HepG2 (cell line): ENCODE measurements around the gene MRPL28. TPM values are rescaled to one million over a fixed set of nuclear protein-coding genes. Genes with fewer than 3 reads are reported as not detected.
"Not testable (repeated sequence)": the region's sequence is repeated elsewhere in the genome, so short reads cannot be mapped to it uniquely, and the experiment has no call there.

Source experiments
- ATAC-seq: fragments of 200-7000 bp; cut with Tn5 transposase; 3 replicates; pipeline ENCODE4 v1.9.1; 2020; ENCODE audit warnings: mild to moderate bottlenecking, moderate library complexity
- BruUV-seq: library from RNA; stranded (reverse); fragments of 400-500 nt; replicated peaks from 2 replicates; lab custom pipeline; 2021; lab: Mats Ljungman, UMichigan
- CTCF ChIA-PET: fragments of 300-600 bp; formaldehyde crosslinking; extraction: SDS; loops from one replicate; lab custom pipeline; 2021; ENCODE audit warnings: low total read pairs, inconsistent platforms, low intra/inter-chr PET ratio; lab: Yijun Ruan, JAX
- POLR2A ChIA-PET: fragments of 350-600 bp; sonication (Branson Sonifier 250); formaldehyde crosslinking; loops from one replicate; lab custom pipeline; 2020; ENCODE audit warnings: antibody characterized with exemption, inconsistent platforms; lab: Yijun Ruan, JAX
- DNase-seq: peaks from one replicate; pipeline ENCODE4 v3.0.0-alpha.2; 2015; ENCODE audit warnings: low spot score
- FAIRE-seq: peaks from 3 replicates; lab custom pipeline; 2011; peaks lifted over from hg19 to GRCh38; lab: Jason Lieb, UNC
- H2AFZ ChIP-seq: one replicate; pipeline ENCODE4 v1.6.1; 2011; ENCODE audit warnings: low read length, inconsistent platforms
- H3K27ac ChIP-seq: fragments of 300-600 bp; 3 replicates; pipeline ENCODE4 v1.8.0; 2011; ENCODE audit warnings: mixed run types, mild to moderate bottlenecking, mixed read lengths, low read length, inconsistent platforms; ENCODE audit not compliant: insufficient read depth; ENCODE audit errors: extremely low read length
- H3K27me3 ChIP-seq, 2 experiments: fragments of 200-600 bp in 1 of 2; 2 replicates in 1 of 2; 3 replicates in 1 of 2; pipeline versions ENCODE4 v1.6.0 to v1.8.0; 2011; ENCODE audit warnings: low read length in 2 of 2, mild to moderate bottlenecking in 2 of 2, moderate library complexity in 2 of 2, inconsistent platforms in 1 of 2; ENCODE audit not compliant: insufficient read depth in 2 of 2, control insufficient read depth in 1 of 2
- H3K36me3 ChIP-seq, 2 experiments: fragments of 200-600 bp in 1 of 2; replicated peaks in 1 of 2; 2 replicates in 1 of 2; 3 replicates in 1 of 2; pipeline versions ENCODE4 v1.5.1 to v1.8.0; 2011; ENCODE audit warnings: low read length in 2 of 2, inconsistent platforms in 1 of 2; ENCODE audit not compliant: insufficient read depth in 2 of 2, control insufficient read depth in 1 of 2
- H3K4me1 ChIP-seq: 2 replicates; pipeline ENCODE4 v1.5.1; 2012; ENCODE audit warnings: low read length, inconsistent platforms; ENCODE audit not compliant: insufficient read depth
- H3K4me2 ChIP-seq: 2 replicates; pipeline ENCODE4 v1.6.0; 2011; ENCODE audit warnings: low read depth, low read length, inconsistent platforms
- H3K4me3 ChIP-seq, 3 experiments: fragments of 200-600 bp in 1 of 3; sonication (generic), shearing (Covaris generic) in 1 of 3; replicated peaks in 1 of 3; 2 replicates each; pipeline ENCODE4 v1.5.1; 2011 to 2016; ENCODE audit warnings: low read length in 3 of 3, inconsistent platforms in 2 of 3, low read depth in 2 of 3, mild to moderate bottlenecking in 2 of 3, control low read depth in 1 of 3, mixed read lengths in 1 of 3; ENCODE audit not compliant: insufficient read depth in 1 of 3
- H3K79me2 ChIP-seq: one replicate; pipeline ENCODE4 v1.6.1; 2011; ENCODE audit warnings: low read length, inconsistent platforms; ENCODE audit not compliant: insufficient read depth
- H3K9ac ChIP-seq: 2 replicates; pipeline ENCODE4 v1.6.0; 2011; ENCODE audit warnings: mild to moderate bottlenecking, low read depth, low read length, inconsistent platforms; ENCODE audit not compliant: insufficient read depth
- H3K9me3 ChIP-seq: 2 replicates; pipeline ENCODE4 v1.5.1; 2012; ENCODE audit warnings: mild to moderate bottlenecking, low read length
- H4K20me1 ChIP-seq: 2 replicates; pipeline ENCODE4 v1.6.0; 2011; ENCODE audit warnings: inconsistent platforms, mild to moderate bottlenecking, low read length, moderate library complexity; ENCODE audit not compliant: insufficient read depth
- AGO2 ChIP-seq: fragments of 200-400 bp; formaldehyde crosslinking; optimal IDR thresholded peaks from 2 replicates; pipeline ENCODE3; 2017; ENCODE audit warnings: mild to moderate bottlenecking, low read depth, low read length, moderate library complexity
- GABPB1 ChIP-seq: IDR thresholded peaks from 2 replicates; pipeline ENCODE4 v1.6.1; 2016; ENCODE audit warnings: mild to moderate bottlenecking, missing genetic modification reagents, moderate library complexity, missing compliant biosample characterization
- HNF1B ChIP-seq: sonication (generic); formaldehyde crosslinking; IDR thresholded peaks from 2 replicates; pipeline ENCODE4 v1.5.1; 2020; ENCODE audit warnings: mild to moderate bottlenecking, moderate library complexity, missing genetic modification reagents
- NFYB ChIP-seq: sonication (generic); formaldehyde crosslinking; IDR thresholded peaks from 2 replicates; pipeline ENCODE4 v1.4.0; 2020; ENCODE audit warnings: missing genetic modification reagents
- NFYC ChIP-seq: IDR thresholded peaks from 2 replicates; pipeline ENCODE4 v1.6.1; 2016; ENCODE audit warnings: missing genetic modification reagents, missing compliant biosample characterization
- POLR2A ChIP-seq, 2 experiments: IDR thresholded peaks; 2 replicates each; pipeline ENCODE4 v1.6.1; 2011; ENCODE audit warnings: low read depth in 2 of 2, low read length in 2 of 2, mild to moderate bottlenecking in 1 of 2, moderate library complexity in 1 of 2; ENCODE audit not compliant: insufficient read depth in 1 of 2
- SP2 ChIP-seq: sonication (generic); formaldehyde crosslinking; IDR thresholded peaks from 2 replicates; pipeline ENCODE4 v1.5.1; 2020; ENCODE audit warnings: mild to moderate bottlenecking, missing genetic modification reagents
- ZBTB33 ChIP-seq: sonication (generic); formaldehyde crosslinking; IDR thresholded peaks from 2 replicates; pipeline ENCODE4 v1.4.0; 2020; ENCODE audit warnings: missing genetic modification reagents
- WGBS: methylation state at CpG from one replicate; pipeline ENCODE4 v1.1.6; 2017; ENCODE audit warnings: low lambda C conversion rate; 5-methylcytosine and 5-hydroxymethylcytosine counted together
- in situ Hi-C: cut with HindIII; loops from 2 replicates; pipeline ENCODE4 v1.10.0; 2017; ENCODE audit warnings: low pct_unique_long_range_greater_than_20kb; ENCODE audit not compliant: extremely low pct_ligation_motif_present
- intact Hi-C: fragments of 100-400 bp; cut with micrococcal nuclease; formaldehyde crosslinking; loops from one replicate; pipeline ENCODE4 v1.10.0; 2022; ENCODE audit not compliant: unreplicated experiment
- polyA plus RNA-seq, 8 experiments: library from polyadenylated mRNA; depleted of rRNA in 3 of 8; stranded (reverse) in 7 of 8; unstranded in 1 of 8; fragments of >200 nt; fragmentation: Illumina TruSeq in 4 of 8; extraction: Trizol in 4 of 8; gene quantifications; 2 replicates each; pipeline versions ENCODE4 v1.2.1 to v1.2.3, GENCODE V29; 2011 to 2016; ENCODE audit warnings: low read depth in 4 of 8, missing spikeins in 1 of 8, mixed read lengths in 1 of 8; ENCODE audit not compliant: insufficient read depth in 1 of 8
- total RNA-seq, 5 experiments: library from RNA; depleted of rRNA; stranded (reverse); fragments of >200 nt; fragmentation: Illumina TruSeq; extraction: Trizol; gene quantifications; 2 replicates each; pipeline ENCODE4 v1.2.3, GENCODE V29; 2016; ENCODE audit warnings: low read depth in 1 of 5

Gene MRPL28
- total and polyA plus RNA-seq, 2 of the 13 experiments (the other 11 are each of a cell fraction or from before 2014, with no cell fraction given): 114 to 135 TPM

- Histone ChIP-seq H3K4me2 (peak overlapping the region; percentile 71), H3K36me3 (peaks cover 15 to 25% of the 10 kb centered on the region in 2 experiments), H3K79me2 (peaks cover 86% of the 10 kb centered on the region), H3K9ac (peak overlapping the region; percentile 67), H3K27ac (peak overlapping the region; percentile 90), H3K4me3 (peak overlapping the region in 1 of 3 experiments; percentile 52; a peak in 2 of 6 replicates), H4K20me1 (peaks cover 26% of the 10 kb centered on the region), H3K4me1 (peaks cover 78% of the 10 kb centered on the region)
- WGBS: 74% methylated on average over 11 of the region's 13 CpGs
- POLR2A ChIA-PET: interaction anchor here (0.7 to 3.1 kb wide), 5 partner anchors 9 to 107 kb away, joined by 3 to 31 read pairs (median 3); partner anchors contain the start of gene AXIN1
- in situ Hi-C loops, intact Hi-C loops, H3K9me3 ChIP-seq, BruUV-seq, FAIRE-seq, H2AFZ ChIP-seq, CTCF ChIA-PET, H3K27me3 ChIP-seq, DNase-seq: not testable (repeated sequence)
- peak; percentile 2; the same call in 1 of the 3 replicates for ATAC-seq
- TF ChIP-seq POLR2A (IDR thresholded peaks at IDR 0.05; ENCODE audit: insufficient read depth in 1 of 2, low read depth in 2 of 2, low read length in 2 of 2) (peak in 1 of 2 experiments; percentile 10; a peak in 2 of 4 replicates), NFYC (CRISPR knock-in tag) (peak; percentile 19; the same call in 1 of the 2 replicates), NFYB (peak; percentile 38; the same call in 1 of the 2 replicates)
These were observed 28.4 kb downstream of the MRPL28 start for GRCh38 chr16:341974-342336.

- TF ChIP-seq NFYB: peak; percentile 60; the same call in 1 of the 2 replicates
- peak; percentile 51 for TF ChIP-seq NFYC (CRISPR knock-in tag)
- peak; percentile 25; the same call in 1 of the 2 replicates for TF ChIP-seq GABPB1 (CRISPR knock-in tag)
- 0 out of 2 replicates have a peak, but pooled peaks have one; percentile 8 for TF ChIP-seq SP2
- 0 out of 2 replicates have a peak, but pooled peaks have one; percentile 6 for TF ChIP-seq HNF1B (CRISPR knock-in tag)
- TF ChIP-seq ZBTB33 (CRISPR knock-in tag): peak; percentile 63; the same call in 1 of the 2 replicates
- TF ChIP-seq AGO2: peak; percentile 25
These were observed 29.0 kb downstream of the MRPL28 start for GRCh38 chr16:341095-341973.

More at GRCh38 chr16:341095-341973, 29.0 kb downstream of the MRPL28 start:
- H2AFZ ChIP-seq, CTCF ChIA-PET, intact Hi-C loops, H3K27me3 ChIP-seq, DNase-seq, FAIRE-seq, in situ Hi-C loops, H3K9me3 ChIP-seq, BruUV-seq, ATAC-seq, H3K4me3 ChIP-seq: not testable (repeated sequence)
- Histone ChIP-seq H3K36me3 (peaks cover 12 to 19% of the 10 kb centered on the region in 2 experiments), H3K9ac (peak overlapping the region; percentile 66), H4K20me1 (peaks cover 20% of the 10 kb centered on the region), H3K4me1 (peaks cover 74% of the 10 kb centered on the region), H3K27ac (peak overlapping the region; percentile 88), H3K79me2 (peaks cover 86% of the 10 kb centered on the region), H3K4me2 (peak overlapping the region; percentile 62; the same call in 1 of the 2 replicates)
- 98% methylated on average over 11 of the region's 47 CpGs for WGBS
- POLR2A ChIA-PET: interaction anchor here (0.9 to 3.1 kb wide), 6 partner anchors 9 to 113 kb away, joined by 3 to 31 read pairs (median 4); partner anchors contain the start of genes AXIN1 and FAM234A
